Measurements from ENCODE around the gene ZNF417.

- TF ChIP-seq POU5F1 (IDR thresholded peaks at IDR 0.05; ENCODE audit: low read depth, low read length) (no peak), CTCF (IDR thresholded peaks at IDR 0.05; ENCODE audit: control extremely low read depth in 1 of 3, insufficient read depth in 1 of 3, low read depth in 1 of 3, low read length in 3 of 3) (peak; percentile 58 to 82 (median 61)), EZH2 (IDR thresholded peaks at IDR 0.05; ENCODE audit: low read depth, low read length, severe bottlenecking) (no peak), RFX5 (IDR thresholded peaks at IDR 0.05; ENCODE audit: borderline replicate concordance, low read depth, low read length) (no peak), USF2 (IDR thresholded peaks at IDR 0.05; ENCODE audit: low read length) (no peak), POLR2A (IDR thresholded peaks at IDR 0.05; ENCODE audit: control extremely low read depth in 1 of 2, low read depth in 2 of 2, low read length in 2 of 2) (peak in 1 of 2 experiments; percentile 89; a peak in 2 of 3 replicates), RBBP5 (IDR thresholded peaks at IDR 0.05; ENCODE audit: borderline replicate concordance, low read depth, low read length) (no peak), BACH1 (IDR thresholded peaks at IDR 0.05; ENCODE audit: low read length) (no peak), KDM5A (IDR thresholded peaks at IDR 0.05; ENCODE audit: low read length) (peak; percentile 54; the same call in 1 of the 2 replicates)
Observed at GRCh38 chr19:57947419-57948134, 31.2 kb upstream of the ZNF417 start, which contains the start of gene ZNF256.
